B cell (primary cell): ENCODE measurements around the gene NFKBIL1. TPM values are rescaled to one million over a fixed set of nuclear protein-coding genes. Genes with fewer than 3 reads are reported as not detected.

Source experiments
- ATAC-seq: fragments of 200-7000 bp; cut with Tn5 transposase; one replicate; pipeline ENCODE4 v1.10.0; 2021; ENCODE audit warnings: low read depth, mild to moderate bottlenecking, moderate number of reproducible peaks, moderate library complexity
- CTCF ChIA-PET: fragments of 350-600 bp; sonication (Branson Sonifier 250); formaldehyde crosslinking; loops from one replicate; lab custom pipeline; 2021; ENCODE audit warnings: antibody characterized with exemption, inconsistent platforms; lab: Charles Lee
- POLR2A ChIA-PET: fragments of 350-600 bp; sonication (Branson Sonifier 250); formaldehyde crosslinking; loops from one replicate; lab custom pipeline; 2021; ENCODE audit warnings: antibody characterized with exemption; lab: Charles Lee
- DNase-seq: peaks from one replicate; pipeline ENCODE4 v3.0.0; 2013
- H2AFZ ChIP-seq: 2 replicates; pipeline ENCODE4 v1.6.1; 2012; ENCODE audit warnings: mild to moderate bottlenecking, low read depth, low read length; ENCODE audit not compliant: insufficient read depth, poor library complexity, severe bottlenecking
- H3K27ac ChIP-seq, 2 donors: 1 replicate in 1 of 2; 2 replicates in 1 of 2; pipeline ENCODE4 v1.5.1; 2012 to 2013; ENCODE audit warnings: low read length in 2 of 2, mild to moderate bottlenecking in 2 of 2, moderate library complexity in 1 of 2
- H3K27me3 ChIP-seq, 4 experiments: fragments of 200-600 bp in 1 of 4; sonication (generic) in 1 of 4; replicated peaks in 1 of 4; 1 replicate in 2 of 4; 2 replicates in 2 of 4; pipeline versions ENCODE4 v1.6.1 to v1.7.0; 2013 to 2016; ENCODE audit warnings: low read length in 3 of 4, mild to moderate bottlenecking in 2 of 4, mixed read lengths in 1 of 4, moderate library complexity in 1 of 4; ENCODE audit not compliant: insufficient read depth in 4 of 4, control insufficient read depth in 3 of 4; ENCODE audit errors: control extremely low read depth in 1 of 4
- H3K36me3 ChIP-seq, 2 experiments: replicated peaks in 1 of 2; 1 replicate in 1 of 2; 2 replicates in 1 of 2; pipeline versions ENCODE4 v1.6.1 to v1.7.1; 2013; ENCODE audit warnings: low read length in 1 of 2; ENCODE audit not compliant: insufficient read depth in 2 of 2, control insufficient read depth in 1 of 2; ENCODE audit errors: control extremely low read depth in 1 of 2, extremely low read depth in 1 of 2
- H3K4me1 ChIP-seq, 2 donors: fragments of 200-600 bp in 1 of 2; sonication (generic) in 1 of 2; 1 replicate in 1 of 2; 2 replicates in 1 of 2; pipeline versions ENCODE4 v1.5.1 to v1.6.1; 2013 to 2017; ENCODE audit warnings: low read length in 2 of 2; ENCODE audit not compliant: control insufficient read depth in 2 of 2, insufficient read depth in 2 of 2
- H3K4me2 ChIP-seq: replicated peaks from 2 replicates; pipeline ENCODE3; 2012; ENCODE audit warnings: mild to moderate bottlenecking, low read depth, low read length; ENCODE audit not compliant: poor library complexity, severe bottlenecking
- H3K4me3 ChIP-seq, 5 experiments: fragments of 200-600 bp in 1 of 5; sonication (generic) in 1 of 5; 1 replicate in 3 of 5; 2 replicates in 2 of 5; pipeline versions ENCODE4 v1.5.1 to v1.7.0; 2011 to 2016; ENCODE audit warnings: low read length in 4 of 5, mild to moderate bottlenecking in 4 of 5, low read depth in 2 of 5, control low read depth in 1 of 5, moderate library complexity in 1 of 5; ENCODE audit not compliant: insufficient read depth in 1 of 5; ENCODE audit errors: control extremely low read depth in 1 of 5, extremely low read depth in 1 of 5
- H3K79me2 ChIP-seq: fragments of 200-600 bp; sonication (generic); one replicate; pipeline ENCODE4 v1.6.0; 2016; ENCODE audit warnings: low read length; ENCODE audit not compliant: control insufficient read depth, insufficient read depth
- H3K9ac ChIP-seq: fragments of 200-600 bp; sonication (generic); 2 replicates; pipeline ENCODE4 v1.6.1; 2017; ENCODE audit warnings: mild to moderate bottlenecking, low read length, moderate library complexity
- H3K9me3 ChIP-seq, 3 donors: one replicate each; pipeline versions ENCODE4 v1.6.1 to v1.7.1; 2013; ENCODE audit warnings: low read length in 2 of 3; ENCODE audit not compliant: control insufficient read depth in 2 of 3, insufficient read depth in 1 of 3; ENCODE audit errors: control extremely low read depth in 1 of 3
- H4K20me1 ChIP-seq: 2 replicates; pipeline ENCODE4 v1.6.0; 2012; ENCODE audit warnings: mild to moderate bottlenecking, low read length; ENCODE audit not compliant: insufficient read depth, control insufficient read depth, poor library complexity, severe bottlenecking
- H3K27ac Mint-ChIP-seq: one replicate; pipeline ENCODE4 v1.8.0; 2021; ENCODE audit warnings: mixed read lengths
- H3K27me3 Mint-ChIP-seq: one replicate; pipeline ENCODE4 v1.8.0; 2021; ENCODE audit warnings: mixed read lengths
- H3K4me1 Mint-ChIP-seq: one replicate; pipeline ENCODE4 v1.8.0; 2021; ENCODE audit warnings: mixed read lengths
- H3K4me3 Mint-ChIP-seq: one replicate; pipeline ENCODE4 v1.8.0; 2021; ENCODE audit warnings: mixed read lengths
- H3K9me3 Mint-ChIP-seq: one replicate; pipeline ENCODE4 v1.8.0; 2022; ENCODE audit warnings: mixed read lengths; ENCODE audit not compliant: insufficient read depth
- CTCF ChIP-seq: fragments of 200-600 bp; IDR thresholded peaks from one replicate; pipeline ENCODE4 v1.8.0; 2022; ENCODE audit warnings: antibody characterized with exemption, mild to moderate bottlenecking
- EZH2 ChIP-seq: IDR thresholded peaks from 2 replicates; pipeline ENCODE4 v1.6.1; 2012; ENCODE audit warnings: borderline replicate concordance, low read depth, mild to moderate bottlenecking, moderate library complexity, low read length; ENCODE audit not compliant: insufficient read depth, poor library complexity, severe bottlenecking
- WGBS: methylation state at CpG from one replicate; pipeline ENCODE4 v1.1.5; 2013; ENCODE audit warnings: missing lambda C conversion rate; ENCODE audit not compliant: insufficient coverage; 5-methylcytosine and 5-hydroxymethylcytosine counted together
- intact Hi-C: fragments of 100-400 bp; cut with micrococcal nuclease; formaldehyde crosslinking; loops from one replicate; pipeline ENCODE4 v1.10.0; 2022
- polyA plus RNA-seq: library from polyadenylated mRNA; depleted of rRNA; stranded (reverse); fragments of >200 nt; gene quantifications from 2 replicates; pipeline ENCODE4 v1.2.3, GENCODE V29; 2012
- total RNA-seq, 2 donors: library from RNA; stranded (reverse); fragments of 120-200 nt in 1 of 2; gene quantifications; 1 replicate in 1 of 2; 2 replicates in 1 of 2; pipeline versions ENCODE4 v1.2.3 to v1.2.4, GENCODE V29; 2013 to 2022

Gene NFKBIL1
- total and polyA plus RNA-seq, 2 donors (not counting 1 experiment from before 2014, with no cell fraction given), result 10.3 to 18.4 TPM

- intact Hi-C loops, result no loop called here
- H3K4me2 ChIP-seq, result peak within 1 kb of the TSS; percentile 72
- WGBS, result no CpG with 5 or more reads among the region's 1 CpG
- no peak for ATAC-seq
- peak within 1 kb of the TSS; percentile 3 to 86 (median 40) for H3K4me3 ChIP-seq
- CTCF ChIA-PET, result interaction anchor here (1.3 to 35.3 kb wide), 4 partner anchors 4 to 44 kb away, joined by 3 to 2241 read pairs (median 1108); partner anchors contain the start of genes ATP6V1G2, DDX39B, LST1 and LTA
- Mint-ChIP-seq H3K4me1 (peaks cover 81% of the 10 kb centered on the region), H3K27me3 (no peaks in the 10 kb centered on the region), H3K27ac (peak within 1 kb of the TSS; percentile 97), H3K9me3 (no peaks in the 10 kb centered on the region), H3K4me3 (peak within 1 kb of the TSS; percentile 82)
- H3K4me1 ChIP-seq, result peaks cover 78 to 84% of the 10 kb centered on the region in 2 donors
- peak within 1 kb of the TSS; percentile 14 for H2AFZ ChIP-seq
- no peaks in the 10 kb centered on the region for H3K9me3 ChIP-seq
- H3K27me3 ChIP-seq, result no peaks in the 10 kb centered on the region
- peaks cover 8% of the 10 kb centered on the region for H4K20me1 ChIP-seq
- H3K27ac ChIP-seq, result peak within 1 kb of the TSS; percentile 87 to 95
- TF ChIP-seq CTCF (no peak), EZH2 (no peak)
- H3K9ac ChIP-seq, result peak within 1 kb of the TSS; percentile 59
- H3K79me2 ChIP-seq, result peaks cover 71% of the 10 kb centered on the region
- POLR2A ChIA-PET, result interaction anchor here (0.6 to 42.6 kb wide), 4 partner anchors 1 to 1038 kb away, joined by 3 to 1450 read pairs (median 728); partner anchors contain the start of genes ATP6V1G2, LST1, LTA and LTB
- peak; percentile 42 for DNase-seq
- peaks cover 0 to 9% of the 10 kb centered on the region in 2 experiments for H3K36me3 ChIP-seq
Observed at GRCh38 chr6:31586008-31586407, 38.6 kb downstream of the NFKBIL1 start, which contains the start of gene LST1. Gene LST1 (plus strand): TSS chr6:31586277. CDS start chr6:31587300, 1,023 bp downstream.
